Measurements from ENCODE around the gene MIER2.

The MIER2 gene

GRCh38 chr19:306151-306900, 38.3 kb downstream of the MIER2 start:
- no peak overlapping the region for H3K27ac ChIP-seq (ENCODE audit: low read length)
- DNase-seq = no peak

GRCh38 chr19:305240-306150, 39.1 kb downstream of the MIER2 start:
- H3K9ac ChIP-seq (ENCODE audit: low read length) = no peak overlapping the region
- H3K36me3 ChIP-seq (replicated peaks; ENCODE audit: insufficient read depth, low read length) = no peaks in the 10 kb centered on the region
- DNase-seq = peak; percentile 1
- TF ChIP-seq EZH2phosphoT487 (IDR thresholded peaks at IDR 0.05; ENCODE audit: low read length) (no peak), EZH2 (optimal IDR thresholded peaks at IDR 0.05; ENCODE audit: low read depth, low read length) (no peak), CTCF (IDR thresholded peaks at IDR 0.05; ENCODE audit: low read length) (no peak)
- H3K4me2 ChIP-seq (ENCODE audit: low read depth, low read length) = no peak overlapping the region
- H3K27me3 ChIP-seq (replicated peaks; ENCODE audit: insufficient read depth, low read length) = peaks cover 66% of the 10 kb centered on the region
- H3F3A ChIP-seq (ENCODE audit: insufficient read depth, low read length) = no peaks in the 10 kb centered on the region
- H3K27ac ChIP-seq (ENCODE audit: low read length) = no peak overlapping the region
- H3K9me2 ChIP-seq (replicated peaks; ENCODE audit: insufficient read depth, low read length) = no peaks in the 10 kb centered on the region
- no peak overlapping the region for H2AFZ ChIP-seq (ENCODE audit: low read length)
- H3K79me2 ChIP-seq (ENCODE audit: low read length) = no peaks in the 10 kb centered on the region
- H4K20me1 ChIP-seq (ENCODE audit: insufficient read depth, low read length) = no peaks in the 10 kb centered on the region
- H3K4me1 ChIP-seq (ENCODE audit: low read length) = no peaks in the 10 kb centered on the region
- H3K9me3 ChIP-seq (replicated peaks; ENCODE audit: insufficient read depth, low read length) = no peaks in the 10 kb centered on the region
- no peak overlapping the region for H3K4me3 ChIP-seq (ENCODE audit: low read length)

More at GRCh38 chr19:306151-306900, 38.3 kb downstream of the MIER2 start:
- no peak overlapping the region for H3K4me3 ChIP-seq (ENCODE audit: low read length)
- no peak overlapping the region for H3K4me2 ChIP-seq (ENCODE audit: low read depth, low read length)
- H4K20me1 ChIP-seq (ENCODE audit: insufficient read depth, low read length) = no peaks in the 10 kb centered on the region
- no peaks in the 10 kb centered on the region for H3F3A ChIP-seq (ENCODE audit: insufficient read depth, low read length)
- peaks cover 72% of the 10 kb centered on the region for H3K27me3 ChIP-seq (replicated peaks; ENCODE audit: insufficient read depth, low read length)
- TF ChIP-seq CTCF (IDR thresholded peaks at IDR 0.05; ENCODE audit: low read length) (no peak), EZH2phosphoT487 (IDR thresholded peaks at IDR 0.05; ENCODE audit: low read length) (no peak), EZH2 (optimal IDR thresholded peaks at IDR 0.05; ENCODE audit: low read depth, low read length) (no peak)
- no peaks in the 10 kb centered on the region for H3K9me3 ChIP-seq (replicated peaks; ENCODE audit: insufficient read depth, low read length)
- no peaks in the 10 kb centered on the region for H3K36me3 ChIP-seq (replicated peaks; ENCODE audit: insufficient read depth, low read length)
- H3K9me2 ChIP-seq (replicated peaks; ENCODE audit: insufficient read depth, low read length) = no peaks in the 10 kb centered on the region
- no peaks in the 10 kb centered on the region for H3K4me1 ChIP-seq (ENCODE audit: low read length)
- no peak overlapping the region for H3K9ac ChIP-seq (ENCODE audit: low read length)
- no peak overlapping the region for H2AFZ ChIP-seq (ENCODE audit: low read length)
- H3K79me2 ChIP-seq (ENCODE audit: low read length) = no peaks in the 10 kb centered on the region

- H3K9ac ChIP-seq (ENCODE audit: low read length) = no peak overlapping the region
- H2AFZ ChIP-seq (ENCODE audit: low read length) = no peak overlapping the region
- no peaks in the 10 kb centered on the region for H3F3A ChIP-seq (ENCODE audit: insufficient read depth, low read length)
- no peaks in the 10 kb centered on the region for H3K9me3 ChIP-seq (replicated peaks; ENCODE audit: insufficient read depth, low read length)
- H3K4me3 ChIP-seq (ENCODE audit: low read length) = no peak overlapping the region
- no peaks in the 10 kb centered on the region for H3K36me3 ChIP-seq (replicated peaks; ENCODE audit: insufficient read depth, low read length)
- no peaks in the 10 kb centered on the region for H3K9me2 ChIP-seq (replicated peaks; ENCODE audit: insufficient read depth, low read length)
- H3K4me2 ChIP-seq (ENCODE audit: low read depth, low read length) = no peak overlapping the region
- TF ChIP-seq EZH2 (optimal IDR thresholded peaks at IDR 0.05; ENCODE audit: low read depth, low read length) (no peak), CTCF (IDR thresholded peaks at IDR 0.05; ENCODE audit: low read length) (no peak), EZH2phosphoT487 (IDR thresholded peaks at IDR 0.05; ENCODE audit: low read length) (no peak)
- H4K20me1 ChIP-seq (ENCODE audit: insufficient read depth, low read length) = no peaks in the 10 kb centered on the region
- peak; percentile 5 for DNase-seq
- H3K27ac ChIP-seq (ENCODE audit: low read length) = no peak overlapping the region
- no peaks in the 10 kb centered on the region for H3K4me1 ChIP-seq (ENCODE audit: low read length)
- H3K79me2 ChIP-seq (ENCODE audit: low read length) = no peaks in the 10 kb centered on the region
- H3K27me3 ChIP-seq (replicated peaks; ENCODE audit: insufficient read depth, low read length) = peaks cover 68% of the 10 kb centered on the region
Observed at GRCh38 chr19:296476-297225, 47.9 kb downstream of the MIER2 start.

Measured in MM.1S (cell line).